K562 (cell line): ENCODE results near the gene PMP22.

Source experiments
- NFRKB ChIP-seq: fragments of 450-650 bp; IDR thresholded peaks from 2 replicates; pipeline ENCODE4 v1.6.1; 2016; ENCODE audit warnings: low read depth
- POLR2A ChIP-seq: fragments of 450-650 bp; conservative IDR thresholded peaks from 2 replicates; pipeline ENCODE4 v1.6.1; 2016

GRCh38 chr17:15308758-15309157 lies 43.6 kb upstream of the PMP22 start:
- TF ChIP-seq POLR2A (no peak), NFRKB (no peak)
